Vagina (tissue), 2 donors: Measurements from ENCODE around the gene TMEM233.

ENCODE experiments used
- CTCF ChIP-seq, 3 experiments: fragments of 450-650 bp in 2 of 3; fragments of 200-600 bp in 1 of 3; sonication (generic) in 1 of 3; IDR thresholded peaks; one replicate each; pipeline ENCODE4 v1.5.1; 2017 to 2019; ENCODE audit warnings: antibody characterized with exemption in 3 of 3, mild to moderate bottlenecking in 2 of 3, moderate library complexity in 2 of 3
- POLR2AphosphoS5 ChIP-seq, 2 donors: sonication (generic); formaldehyde crosslinking; IDR thresholded peaks; one replicate each; pipeline ENCODE4 v1.9.0; 2017; ENCODE audit warnings: antibody characterized with exemption in 2 of 2, mild to moderate bottlenecking in 2 of 2, low read depth in 1 of 2; ENCODE audit not compliant: insufficient read depth in 1 of 2

GRCh38 chr12:119679081-119679480 is 85.5 kb downstream of the TMEM233 start:
- TF ChIP-seq CTCF (IDR thresholded peaks at IDR 0.05) (no peak), POLR2AphosphoS5 (IDR thresholded peaks at IDR 0.05; ENCODE audit: insufficient read depth in 1 of 2, low read depth in 1 of 2) (no peak)
